ENCODE results near the gene FBXO31. TPM values are rescaled to one million over a fixed set of nuclear protein-coding genes. Genes with fewer than 3 reads are reported as not detected.

The FBXO31 gene
- total and polyA plus RNA-seq, 9 donors: 25.0 to 74.5 (median 54.5) TPM

DNA sequence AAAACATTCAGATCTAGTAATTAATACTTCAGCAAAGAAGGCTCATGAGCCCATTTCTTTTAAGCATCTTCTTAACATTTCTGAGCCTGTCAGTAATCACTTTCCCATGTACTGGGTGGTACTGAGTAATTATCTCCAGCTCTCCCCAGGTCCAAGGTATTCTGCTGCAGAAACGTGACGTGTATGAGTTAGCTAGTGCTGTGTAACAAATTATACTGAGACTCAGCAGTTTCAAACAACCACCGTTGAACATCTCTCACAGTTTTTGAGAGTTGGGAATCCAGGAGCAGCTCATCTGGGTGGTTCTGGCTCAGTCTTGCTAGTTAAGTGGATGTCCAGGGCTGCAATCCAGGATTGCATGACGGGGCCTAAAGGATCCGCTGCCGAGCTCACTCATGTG, 91.6 kb downstream of the FBXO31 start:
- Histone ChIP-seq H3K27ac (no peak overlapping the region), H3K9me3 (no peaks in the 10 kb centered on the region), H3K4me1 (ENCODE audit: insufficient read depth) (no peaks in the 10 kb centered on the region), H3K4me3 (no peak overlapping the region), H3K36me3 (no peaks in the 10 kb centered on the region), H3K27me3 (no peaks in the 10 kb centered on the region)
- TF ChIP-seq, protein P1, sequence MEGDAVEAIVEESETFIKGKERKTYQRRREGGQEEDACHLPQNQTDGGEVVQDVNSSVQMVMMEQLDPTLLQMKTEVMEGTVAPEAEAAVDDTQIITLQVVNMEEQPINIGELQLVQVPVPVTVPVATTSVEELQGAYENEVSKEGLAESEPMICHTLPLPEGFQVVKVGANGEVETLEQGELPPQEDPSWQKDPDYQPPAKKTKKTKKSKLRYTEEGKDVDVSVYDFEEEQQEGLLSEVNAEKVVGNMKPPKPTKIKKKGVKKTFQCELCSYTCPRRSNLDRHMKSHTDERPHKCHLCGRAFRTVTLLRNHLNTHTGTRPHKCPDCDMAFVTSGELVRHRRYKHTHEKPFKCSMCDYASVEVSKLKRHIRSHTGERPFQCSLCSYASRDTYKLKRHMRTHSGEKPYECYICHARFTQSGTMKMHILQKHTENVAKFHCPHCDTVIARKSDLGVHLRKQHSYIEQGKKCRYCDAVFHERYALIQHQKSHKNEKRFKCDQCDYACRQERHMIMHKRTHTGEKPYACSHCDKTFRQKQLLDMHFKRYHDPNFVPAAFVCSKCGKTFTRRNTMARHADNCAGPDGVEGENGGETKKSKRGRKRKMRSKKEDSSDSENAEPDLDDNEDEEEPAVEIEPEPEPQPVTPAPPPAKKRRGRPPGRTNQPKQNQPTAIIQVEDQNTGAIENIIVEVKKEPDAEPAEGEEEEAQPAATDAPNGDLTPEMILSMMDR (IDR thresholded peaks at IDR 0.05): no peak
- TF ChIP-seq POLR2A (IDR thresholded peaks at IDR 0.05): no peak
- WGBS, 3 donors: 80 to 92% (median 89%) methylated on average over 6 of the region's 6 CpGs
- intact Hi-C loops (cut with DNase I): no loop called here
- no peak for DNase-seq

DNA sequence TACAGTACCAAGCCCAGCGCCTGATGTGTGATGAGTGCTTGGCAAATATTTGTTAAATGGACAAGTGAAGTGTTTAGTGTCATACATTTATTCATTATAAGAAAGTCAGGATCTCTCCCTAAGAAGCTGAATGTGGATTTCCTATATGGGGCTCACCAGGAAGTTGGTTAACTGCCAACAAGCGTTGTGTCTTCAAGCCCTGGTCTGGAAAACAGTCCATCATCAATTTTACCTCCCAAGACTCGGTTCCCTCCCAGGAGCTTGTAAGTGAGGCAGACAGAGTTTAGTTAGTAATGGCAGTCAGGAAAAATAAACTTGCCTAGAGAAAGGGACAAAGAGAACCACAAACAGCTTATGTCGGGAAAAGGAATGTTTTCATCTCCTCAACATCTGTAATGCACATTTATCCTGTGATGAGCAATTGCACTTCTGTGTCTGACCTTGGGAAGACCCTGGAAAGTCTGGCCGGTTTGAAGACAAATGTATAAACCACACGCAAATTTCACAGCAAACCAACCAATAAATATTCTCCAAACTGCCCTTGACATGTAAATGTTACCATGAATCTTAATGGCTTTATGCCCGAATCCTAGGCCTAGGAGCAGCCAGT, 94.7 kb downstream of the FBXO31 start:
- Histone ChIP-seq H3K36me3 (no peaks in the 10 kb centered on the region), H3K9me3 (no peaks in the 10 kb centered on the region), H3K27me3 (no peaks in the 10 kb centered on the region), H3K27ac (no peak overlapping the region), H3K4me3 (no peak overlapping the region), H3K4me1 (ENCODE audit: insufficient read depth) (no peaks in the 10 kb centered on the region)
- 39 to 55% (median 40%) methylated on average over 7 of the region's 7 CpGs for WGBS, 3 donors
- no peak for DNase-seq
- intact Hi-C loops (cut with DNase I): loop anchor here in 1 of 4 donors (1.0 kb wide), 1 partner anchor 261 kb away; no protein-coding TSS in a partner anchor
- no peak for TF ChIP-seq EP300 (IDR thresholded peaks at IDR 0.05)

DNA sequence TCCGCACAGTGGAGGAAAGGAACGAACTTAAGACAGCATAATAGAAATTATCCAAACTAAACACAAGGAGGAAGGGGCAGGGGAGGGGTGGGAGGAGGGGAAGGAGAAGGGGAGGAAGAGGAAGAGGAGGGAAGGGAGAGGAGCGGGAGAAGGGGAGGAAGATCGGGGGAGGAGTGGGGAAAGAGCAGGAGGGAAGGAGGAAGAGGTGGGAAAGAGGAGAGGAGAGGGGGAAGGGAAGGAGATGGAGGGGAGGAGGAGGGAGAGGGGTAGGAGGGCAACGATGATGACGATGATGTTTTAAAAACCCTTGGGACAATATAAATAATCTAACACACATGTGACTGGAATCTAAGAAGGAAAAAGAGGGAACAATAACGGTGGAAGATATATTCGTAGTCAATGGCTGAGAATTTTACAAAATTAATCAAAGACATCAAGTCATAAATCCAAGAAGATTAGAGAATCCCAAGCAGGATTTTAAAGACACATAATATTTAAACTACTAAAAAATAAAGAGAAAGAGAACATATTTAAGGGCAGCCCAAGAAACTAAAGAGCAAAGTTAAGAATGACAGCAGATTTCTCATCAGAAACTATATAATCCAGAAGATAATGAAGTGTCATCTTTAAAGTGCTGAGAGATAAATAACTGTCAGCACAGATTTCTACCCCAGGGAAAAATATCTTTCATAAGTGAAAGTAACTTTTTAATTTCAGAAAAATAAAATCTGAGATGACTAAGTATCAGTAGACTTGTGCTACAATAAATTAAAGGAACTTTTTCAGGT, 96.5 kb downstream of the FBXO31 start:
- DNase-seq: no peak
- Histone ChIP-seq H3K4me1 (ENCODE audit: insufficient read depth) (no peaks in the 10 kb centered on the region), H3K27me3 (no peaks in the 10 kb centered on the region), H3K9me3 (no peaks in the 10 kb centered on the region), H3K36me3 (no peaks in the 10 kb centered on the region), H3K27ac (no peak overlapping the region), H3K4me3 (no peak overlapping the region)
- intact Hi-C loops (cut with DNase I): no loop called here
- TF ChIP-seq, protein P1 (IDR thresholded peaks at IDR 0.05): no peak
- TF ChIP-seq EP300 (IDR thresholded peaks at IDR 0.05) (no peak), POLR2A (IDR thresholded peaks at IDR 0.05) (no peak)
- WGBS, 3 donors: 73 to 80% (median 79%) methylated on average over 8 of the region's 8 CpGs

DNA sequence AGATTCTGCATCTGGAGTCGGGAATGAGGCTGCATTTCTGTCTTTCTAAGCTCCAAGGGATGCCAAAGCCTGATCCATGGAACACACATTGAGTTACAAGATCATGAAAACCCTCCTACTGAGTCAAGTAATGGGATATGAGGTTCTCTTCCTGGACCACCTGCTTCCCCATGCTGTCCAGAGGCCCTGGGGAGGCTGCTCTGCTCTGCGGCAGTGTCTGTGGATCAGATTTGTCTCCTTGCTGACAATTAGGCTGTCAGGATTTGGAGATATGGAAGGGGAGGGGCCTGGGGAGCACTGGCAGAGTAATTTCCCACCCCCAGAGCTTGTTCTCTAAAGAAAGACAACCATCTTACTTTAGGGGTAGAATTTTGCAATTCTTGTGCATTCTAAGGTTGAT, 99.4 kb downstream of the FBXO31 start:
- H3K4me1 ChIP-seq (ENCODE audit: insufficient read depth): no peaks in the 10 kb centered on the region
- H3K4me3 ChIP-seq: no peak overlapping the region
- WGBS, 3 donors: 83 to 89% (median 84%) methylated on average over 2 of the region's 2 CpGs
- H3K9me3 ChIP-seq: no peaks in the 10 kb centered on the region
- no peak overlapping the region for H3K27ac ChIP-seq
- H3K27me3 ChIP-seq: no peaks in the 10 kb centered on the region
- TF ChIP-seq, protein P1 (IDR thresholded peaks at IDR 0.05): no peak
- TF ChIP-seq POLR2A (IDR thresholded peaks at IDR 0.05) (no peak), EP300 (IDR thresholded peaks at IDR 0.05) (no peak)
- intact Hi-C loops (cut with DNase I): no loop called here
- no peak for DNase-seq
- no peaks in the 10 kb centered on the region for H3K36me3 ChIP-seq

All from ovary (tissue), 9 donors.